K562 (cell line): ENCODE results near the gene TNNT3. TPM values are rescaled to one million over a fixed set of nuclear protein-coding genes. Genes with fewer than 3 reads are reported as not detected.

Source experiments
- ATAC-seq: fragments of 200-7000 bp; cut with Tn5 transposase; 3 replicates; pipeline ENCODE4 v1.9.1; 2020; ENCODE audit warnings: moderate library complexity
- BruUV-seq: library from RNA; stranded (reverse); fragments of 400-500 nt; replicated peaks from 2 replicates; lab custom pipeline; 2021; lab: Mats Ljungman, UMichigan
- CTCF ChIA-PET: fragments of 300-600 bp; formaldehyde crosslinking; extraction: SDS; loops from one replicate; lab custom pipeline; 2021; ENCODE audit warnings: low intra/inter-chr PET ratio; lab: Yijun Ruan, JAX
- POLR2A ChIA-PET: fragments of 300-600, 350-650 bp; sonication (Branson Sonifier 250); formaldehyde crosslinking; extraction: SDS; loops from one replicate; lab custom pipeline; 2021; ENCODE audit warnings: antibody characterized with exemption, inconsistent platforms; lab: Yijun Ruan, JAX
- DNase-seq, 4 experiments: peaks; one replicate each; pipeline versions ENCODE4 v3.0.0 to v3.0.0-alpha.2; 2011 to 2018; ENCODE audit warnings: low spot score in 3 of 4, mixed read lengths in 3 of 4; ENCODE audit errors: extremely low read depth in 1 of 4
- FAIRE-seq: peaks from 2 replicates; lab custom pipeline; 2011; peaks lifted over from hg19 to GRCh38; lab: Jason Lieb, UNC
- H2AFZ ChIP-seq: 2 replicates; pipeline ENCODE4 v1.6.0; 2011; ENCODE audit warnings: low read depth, low read length, control low read depth, inconsistent platforms
- H3K27ac ChIP-seq: fragments of 200-600 bp; 3 replicates; pipeline ENCODE4 v1.8.0; 2011; ENCODE audit warnings: low read depth, mild to moderate bottlenecking, control low read depth, inconsistent platforms, low read length, moderate library complexity, mixed read lengths; ENCODE audit errors: extremely low read depth
- H3K27me3 ChIP-seq, 2 experiments: fragments of 300-600 bp in 1 of 2; 2 replicates in 1 of 2; 3 replicates in 1 of 2; pipeline versions ENCODE4 v1.6.0 to v1.8.0; 2011; ENCODE audit warnings: inconsistent platforms in 2 of 2, low read length in 2 of 2, mild to moderate bottlenecking in 1 of 2, mixed read lengths in 1 of 2, moderate library complexity in 1 of 2; ENCODE audit not compliant: control insufficient read depth in 2 of 2, insufficient read depth in 2 of 2
- H3K36me3 ChIP-seq: fragments of 300-600 bp; 3 replicates; pipeline ENCODE4 v1.8.0; 2011; ENCODE audit warnings: mild to moderate bottlenecking, low read length, inconsistent platforms; ENCODE audit not compliant: control insufficient read depth, insufficient read depth
- H3K4me1 ChIP-seq, 2 experiments: fragments of 200-600 bp in 1 of 2; replicated peaks in 1 of 2; 2 replicates in 1 of 2; 3 replicates in 1 of 2; pipeline versions ENCODE4 v1.5.1 to v1.8.0; 2011; ENCODE audit warnings: inconsistent platforms in 2 of 2, low read length in 2 of 2, mild to moderate bottlenecking in 1 of 2, mixed read lengths in 1 of 2, moderate library complexity in 1 of 2; ENCODE audit not compliant: control insufficient read depth in 2 of 2, insufficient read depth in 2 of 2
- H3K4me2 ChIP-seq: 2 replicates; pipeline ENCODE4 v1.6.1; 2011; ENCODE audit warnings: low read length, control low read depth, inconsistent platforms, mixed read lengths; ENCODE audit not compliant: insufficient read depth
- H3K4me3 ChIP-seq: fragments of 200-600 bp; sonication (generic), shearing (Covaris generic); 2 replicates; pipeline ENCODE4 v1.5.1; 2016; ENCODE audit warnings: control low read depth, inconsistent platforms
- H3K79me2 ChIP-seq: fragments of 200-600 bp; 3 replicates; pipeline ENCODE4 v1.8.0; 2011; ENCODE audit warnings: low read length, inconsistent platforms; ENCODE audit not compliant: control insufficient read depth, insufficient read depth
- H3K9ac ChIP-seq, 2 experiments: 2 replicates each; pipeline versions ENCODE4 v1.6.0 to v1.6.1; 2011; ENCODE audit warnings: low read depth in 2 of 2, low read length in 2 of 2, control low read depth in 1 of 2, inconsistent platforms in 1 of 2, mild to moderate bottlenecking in 1 of 2, mixed read lengths in 1 of 2; ENCODE audit not compliant: insufficient read depth in 1 of 2
- H3K9me1 ChIP-seq: one replicate; pipeline ENCODE4 v1.6.0; 2011; ENCODE audit warnings: inconsistent platforms, mild to moderate bottlenecking, low read length, moderate library complexity; ENCODE audit not compliant: control insufficient read depth, insufficient read depth
- H3K9me3 ChIP-seq: replicated peaks from 2 replicates; pipeline ENCODE4 v1.5.1; 2011; ENCODE audit warnings: low read depth, low read length, inconsistent platforms; ENCODE audit not compliant: control insufficient read depth, insufficient read depth
- H4K20me1 ChIP-seq: replicated peaks from 2 replicates; pipeline ENCODE4 v1.6.1; 2011; ENCODE audit warnings: low read length, inconsistent platforms, mixed read lengths; ENCODE audit not compliant: control insufficient read depth, insufficient read depth
- DLX4 ChIP-seq: fragments of 250-450 bp; sonication (Bioruptor Pico); IDR thresholded peaks from 2 replicates; pipeline ENCODE4 v1.6.1; 2021; ENCODE audit warnings: mild to moderate bottlenecking
- ELF1 ChIP-seq: fragments of 200-800 bp; sonication (Bioruptor generic); IDR thresholded peaks from 2 replicates; pipeline ENCODE4 v1.6.1; 2016; ENCODE audit warnings: missing genetic modification characterization, missing compliant biosample characterization
- ESRRA ChIP-seq: fragments of 450-650 bp; IDR thresholded peaks from 2 replicates; pipeline ENCODE4 v1.6.1; 2014; ENCODE audit warnings: low read depth, mild to moderate bottlenecking, moderate library complexity, borderline replicate concordance
- GTF2F1 ChIP-seq: IDR thresholded peaks from 2 replicates; pipeline ENCODE4 v1.6.1; 2011; ENCODE audit warnings: low read depth, low read length, improper control_type of control experiment
- MEIS2 ChIP-seq: fragments of 450-650 bp; IDR thresholded peaks from 2 replicates; pipeline ENCODE4 v1.6.1; 2014; ENCODE audit warnings: mild to moderate bottlenecking; ENCODE audit not compliant: partially characterized antibody
- PRPF4 ChIP-seq: fragments of 200-400 bp; formaldehyde crosslinking; IDR thresholded peaks from one replicate; pipeline ENCODE4 v1.6.1; 2017; ENCODE audit warnings: low read length, low read depth, mild to moderate bottlenecking; ENCODE audit not compliant: insufficient read depth, poor library complexity, severe bottlenecking
- RREB1 ChIP-seq: fragments of 250-450 bp; sonication (Bioruptor Pico); IDR thresholded peaks from 2 replicates; pipeline ENCODE4 v1.4.0; 2020
- STAT5A ChIP-seq: IDR thresholded peaks from 2 replicates; pipeline ENCODE4 v1.6.1; 2012; ENCODE audit warnings: low read length, inconsistent platforms, borderline replicate concordance
- ZBTB12 ChIP-seq: fragments of 250-450 bp; sonication (Bioruptor Pico); IDR thresholded peaks from 2 replicates; pipeline ENCODE4 v1.4.0; 2020
- ZNF184 ChIP-seq: sonication (generic); formaldehyde crosslinking; IDR thresholded peaks from 2 replicates; pipeline ENCODE4 v1.5.0; 2020; ENCODE audit warnings: missing genetic modification reagents
- WGBS: fragments of 100-300 bp; shearing (Covaris generic); methylation state at CpG from one replicate; pipeline ENCODE4 v1.1.6; 2016; ENCODE audit warnings: low coverage, mixed read lengths; ENCODE audit not compliant: insufficient coverage; ENCODE audit errors: missing lambda C conversion rate; 5-methylcytosine and 5-hydroxymethylcytosine counted together
- in situ Hi-C: fragments of 300-500 bp; cut with MboI; formaldehyde crosslinking; loops from 4 replicates; pipeline ENCODE4 v1.15.0; 2018; ENCODE audit warnings: inconsistent platforms, mixed read lengths
- intact Hi-C: fragments of 100-400 bp; cut with micrococcal nuclease; formaldehyde crosslinking; loops from 2 replicates; pipeline ENCODE4 v1.14.2; 2022
- polyA plus RNA-seq, 8 experiments: library from polyadenylated mRNA; depleted of rRNA in 4 of 8; stranded (reverse) in 5 of 8; unstranded in 3 of 8; fragments of >200 nt; fragmentation: Nextera tagmentation in 2 of 8; fragmentation: Illumina TruSeq in 1 of 8; extraction: Ambion mirVana in 2 of 8; extraction: Trizol in 1 of 8; gene quantifications; 2 replicates each; pipeline versions ENCODE4 v1.2.1 to v1.2.3, GENCODE V29; 2011 to 2014; ENCODE audit warnings: inconsistent platforms in 1 of 8, missing spikeins in 1 of 8
- total RNA-seq, 7 experiments: library from RNA; depleted of rRNA in 6 of 7; stranded (reverse); fragments of >200 nt in 6 of 7; fragmentation: Illumina TruSeq in 2 of 7; extraction: Trizol in 2 of 7; gene quantifications; 2 replicates each; pipeline versions ENCODE4 v1.2.1 to v1.2.3, GENCODE V29; 2011 to 2021; ENCODE audit warnings: low replicate concordance in 1 of 7
- TF ChIP-seq, protein P1 (sequence below): fragments of 450-650 bp; IDR thresholded peaks from 2 replicates; pipeline ENCODE4 v1.6.1; 2016; ENCODE audit warnings: missing biosample characterization, missing genetic modification characterization

The TNNT3 gene
- total and polyA plus RNA-seq, 9 of the 15 experiments (the other 6 are each of a cell fraction or from before 2014, with no cell fraction given): 0.10 TPM; not detected in 8

- FAIRE-seq (no peak), DNase-seq (no peak), ATAC-seq (no peak)
- ChIA-PET CTCF (interaction anchor here (0.6 kb wide), 1 partner anchor 67 kb away, joined by 3 read pairs; no protein-coding TSS in a partner anchor), POLR2A (interaction anchor here (0.9 kb wide), 1 partner anchor 55 kb away, joined by 3 read pairs; no protein-coding TSS in a partner anchor)
- Histone ChIP-seq H3K4me1 (peaks cover 0 to 41% of the 10 kb centered on the region in 2 experiments; a peak in 2 of 5 replicates), H3K9me1 (no peaks in the 10 kb centered on the region), H4K20me1 (peaks cover 15% of the 10 kb centered on the region; the same call in 1 of the 2 replicates), H3K79me2 (no peaks in the 10 kb centered on the region), H3K4me2 (no peak overlapping the region), H3K9ac (no peak overlapping the region), H3K4me3 (no peak overlapping the region), H3K9me3 (no peaks in the 10 kb centered on the region), H3K36me3 (no peaks in the 10 kb centered on the region), H3K27me3 (peaks cover 36 to 87% of the 10 kb centered on the region in 2 experiments; a peak in 4 of 5 replicates), H3K27ac (no peak overlapping the region), H2AFZ (no peak overlapping the region)
- in situ Hi-C loops (no loop called here), intact Hi-C loops (no loop called here)
- WGBS: 5% methylated on average over 15 of the region's 18 CpGs
- BruUV-seq: no TSS peak
- TF ChIP-seq ZNF184 (no peak), ZBTB12 (CRISPR knock-in tag) (no peak), RREB1 (no peak), GTF2F1 (no peak), MEIS2 (no peak), STAT5A (no peak), PRPF4 (no peak), DLX4 (no peak), ESRRA (no peak), ELF1 (tag) (no peak)
- TF ChIP-seq, protein P1, sequence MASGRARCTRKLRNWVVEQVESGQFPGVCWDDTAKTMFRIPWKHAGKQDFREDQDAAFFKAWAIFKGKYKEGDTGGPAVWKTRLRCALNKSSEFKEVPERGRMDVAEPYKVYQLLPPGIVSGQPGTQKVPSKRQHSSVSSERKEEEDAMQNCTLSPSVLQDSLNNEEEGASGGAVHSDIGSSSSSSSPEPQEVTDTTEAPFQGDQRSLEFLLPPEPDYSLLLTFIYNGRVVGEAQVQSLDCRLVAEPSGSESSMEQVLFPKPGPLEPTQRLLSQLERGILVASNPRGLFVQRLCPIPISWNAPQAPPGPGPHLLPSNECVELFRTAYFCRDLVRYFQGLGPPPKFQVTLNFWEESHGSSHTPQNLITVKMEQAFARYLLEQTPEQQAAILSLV (tag): no peak
Measured at GRCh38 chr11:1931341-1932104, 12.0 kb downstream of the TNNT3 start.
